ENCODE results near the gene BLACAT1.

The BLACAT1 gene

GRCh38 chr1:205453466-205453865 lies 2.4 kb downstream of the BLACAT1 start:
- no peak for DNase-seq (ENCODE audit: low spot score)

- no peak for DNase-seq (ENCODE audit: low spot score)
Measured at GRCh38 chr1:205452933-205453332, 2.9 kb downstream of the BLACAT1 start.

- no peak for DNase-seq (ENCODE audit: low spot score)
Measured at GRCh38 chr1:205452364-205452763, 3.5 kb downstream of the BLACAT1 start.

GRCh38 chr1:205451759-205452164 lies 4.1 kb downstream of the BLACAT1 start:
- no peak for DNase-seq (ENCODE audit: low spot score)

GRCh38 chr1:205451202-205451601 lies 4.6 kb downstream of the BLACAT1 start:
- DNase-seq (ENCODE audit: low spot score): no peak

GRCh38 chr1:205450448-205450847 lies 5.4 kb downstream of the BLACAT1 start:
- DNase-seq (ENCODE audit: low spot score): no peak

- DNase-seq (ENCODE audit: low spot score): no peak
Measured at GRCh38 chr1:205449750-205450443, 5.9 kb downstream of the BLACAT1 start.

GRCh38 chr1:205449254-205449749 lies 6.5 kb downstream of the BLACAT1 start:
- DNase-seq (ENCODE audit: low spot score): no peak

GRCh38 chr1:205448540-205449253 lies 7.1 kb downstream of the BLACAT1 start:
- no peak for DNase-seq (ENCODE audit: low spot score)

- no peak for DNase-seq (ENCODE audit: low spot score)
Measured at GRCh38 chr1:205447457-205448341, 8.1 kb downstream of the BLACAT1 start.

- DNase-seq (ENCODE audit: low spot score): no peak
Measured at GRCh38 chr1:205446828-205447227, 9.0 kb downstream of the BLACAT1 start.

GRCh38 chr1:205445646-205445935 lies 10.3 kb downstream of the BLACAT1 start:
- no peak for DNase-seq (ENCODE audit: low spot score)

- no peak for DNase-seq (ENCODE audit: low spot score)
Measured at GRCh38 chr1:205444931-205445645, 10.8 kb downstream of the BLACAT1 start.

- no peak for DNase-seq (ENCODE audit: low spot score)
Measured at GRCh38 chr1:205444300-205444930, 11.4 kb downstream of the BLACAT1 start.

- no peak for DNase-seq (ENCODE audit: low spot score)
Measured at GRCh38 chr1:205443585-205444299, 12.1 kb downstream of the BLACAT1 start.

GRCh38 chr1:205442051-205442725 lies 13.7 kb downstream of the BLACAT1 start:
- no peak for DNase-seq (ENCODE audit: low spot score)

- DNase-seq (ENCODE audit: low spot score): no peak
Measured at GRCh38 chr1:205441716-205442050, 14.2 kb downstream of the BLACAT1 start.

GRCh38 chr1:205441318-205441633 lies 14.6 kb downstream of the BLACAT1 start:
- no peak for DNase-seq (ENCODE audit: low spot score)

- DNase-seq (ENCODE audit: low spot score): no peak
Measured at GRCh38 chr1:205440476-205441317, 15.1 kb downstream of the BLACAT1 start.

- no peak for DNase-seq (ENCODE audit: low spot score)
Measured at GRCh38 chr1:205440121-205440475, 15.7 kb downstream of the BLACAT1 start.

Measured in hematopoietic multipotent progenitor cell treated with erythropoietin and hydrocortisone succinate and interleukin-3 and kit ligand, for 15 days (in vitro differentiated cells).